GM21381 (cell line): Measurements from ENCODE around the gene EIF3K.
"Not testable (repeated sequence)": the region's sequence is repeated elsewhere in the genome, so short reads cannot be mapped to it uniquely, and the experiment has no call there.

Experiments
- ATAC-seq: cut with Tn5 transposase; IDR thresholded peaks from one replicate; pipeline ENCODE4 v1.9.1; 2021; ENCODE audit warnings: mild to moderate bottlenecking, moderate library complexity; ENCODE audit not compliant: unreplicated experiment

The EIF3K gene

GRCh38 chr19:38617764-38618589 lies 1.0 kb upstream of the EIF3K start, which contains the start of gene MAP4K1:
TSS of gene MAP4K1 (minus strand) at chr19:38617953. CDS start at chr19:38617895, 58 bp downstream.
- peak; percentile 48 for ATAC-seq

GRCh38 chr19:38619361-38620174 lies 580 bp downstream of the EIF3K start:
- ATAC-seq = no peak

- no peak for ATAC-seq
These were observed 5.8 kb downstream of the EIF3K start for GRCh38 chr19:38624822-38625221.

GRCh38 chr19:38626401-38626800 lies 7.4 kb downstream of the EIF3K start:
- ATAC-seq = no peak

GRCh38 chr19:38629568-38629967 lies 10.6 kb downstream of the EIF3K start:
- ATAC-seq = no peak

- not testable (repeated sequence) for ATAC-seq
These were observed 12.3 kb downstream of the EIF3K start for GRCh38 chr19:38631301-38631700.

GRCh38 chr19:38631811-38632475 lies 13.0 kb downstream of the EIF3K start:
- not testable (repeated sequence) for ATAC-seq

- ATAC-seq = no peak
These were observed 13.7 kb downstream of the EIF3K start for GRCh38 chr19:38632476-38633213.

- no peak for ATAC-seq
These were observed 15.9 kb downstream of the EIF3K start for GRCh38 chr19:38634757-38635482.

- no peak for ATAC-seq
These were observed 16.8 kb downstream of the EIF3K start for GRCh38 chr19:38635483-38636399.

GRCh38 chr19:38638461-38638860 lies 19.5 kb downstream of the EIF3K start:
- no peak for ATAC-seq

GRCh38 chr19:38639679-38640078 lies 20.7 kb downstream of the EIF3K start:
- ATAC-seq = no peak

GRCh38 chr19:38640368-38640767 lies 21.4 kb downstream of the EIF3K start:
- no peak for ATAC-seq

GRCh38 chr19:38642176-38642575 lies 23.2 kb downstream of the EIF3K start:
- no peak for ATAC-seq

GRCh38 chr19:38644719-38645118 lies 25.7 kb downstream of the EIF3K start:
- no peak for ATAC-seq

- peak; percentile 86 for ATAC-seq
These were observed 28.5 kb downstream of the EIF3K start, which contains the start of gene ACTN4 for GRCh38 chr19:38647368-38647965. TSS of gene ACTN4 (plus strand) at chr19:38647649. CDS start at chr19:38647746, 97 bp downstream.

GRCh38 chr19:38647966-38648768 lies 29.2 kb downstream of the EIF3K start:
- no peak for ATAC-seq
